HEK293 (cell line): ENCODE data around the gene CATSPERZ.

Source experiments
- CTCF ChIA-PET: fragments of 350-600 bp; formaldehyde crosslinking; extraction: SDS; loops from one replicate; lab custom pipeline; 2021; ENCODE audit warnings: antibody characterized with exemption; lab: Yijun Ruan, JAX
- POLR2A ChIA-PET: fragments of 300-600 bp; formaldehyde crosslinking; extraction: SDS; loops from one replicate; lab custom pipeline; 2020; ENCODE audit warnings: antibody characterized with exemption, inconsistent platforms; lab: Yijun Ruan, JAX
- H3K27ac ChIP-seq: fragments of 200-500 bp; sonication (Bioruptor generic); 2 replicates; pipeline ENCODE4 v1.5.1; 2014; ENCODE audit warnings: low read depth, low read length, control low read depth, inconsistent platforms; ENCODE audit errors: extremely low read depth
- H3K36me3 ChIP-seq, 2 experiments: fragments of 200-500 bp in 1 of 2; sonication (Bioruptor generic) in 1 of 2; 1 replicate in 1 of 2; 2 replicates in 1 of 2; pipeline ENCODE4 v1.5.1; 2014 to 2017; ENCODE audit warnings: inconsistent platforms in 2 of 2, low read length in 2 of 2; ENCODE audit not compliant: control insufficient read depth in 2 of 2, insufficient read depth in 1 of 2
- H3K4me1 ChIP-seq: fragments of 200-500 bp; sonication (Bioruptor generic); 2 replicates; pipeline ENCODE4 v1.5.1; 2014; ENCODE audit warnings: mild to moderate bottlenecking, low read length, inconsistent platforms; ENCODE audit not compliant: control insufficient read depth, insufficient read depth
- H3K4me3 ChIP-seq: 2 replicates; pipeline ENCODE4 v1.5.1; 2011; ENCODE audit warnings: low read depth, mild to moderate bottlenecking, control low read depth, low read length, moderate library complexity
- H3K9me3 ChIP-seq: fragments of 200-500 bp; sonication (Bioruptor generic); 2 replicates; pipeline ENCODE4 v1.5.1; 2014; ENCODE audit warnings: low read depth, low read length, inconsistent platforms; ENCODE audit not compliant: control insufficient read depth, insufficient read depth
- BCL6B ChIP-seq: fragments of 450-650 bp; formaldehyde crosslinking; IDR thresholded peaks from 2 replicates; pipeline ENCODE4 v1.5.1; 2017; ENCODE audit warnings: missing biosample characterization, missing genetic modification characterization
- EGR2 ChIP-seq: fragments of 450-650 bp; formaldehyde crosslinking; IDR thresholded peaks from 2 replicates; pipeline ENCODE4 v1.5.1; 2016; ENCODE audit warnings: low read depth, missing biosample characterization, missing genetic modification characterization
- GLIS1 ChIP-seq: fragments of 450-650 bp; formaldehyde crosslinking; IDR thresholded peaks from 2 replicates; pipeline ENCODE4 v1.5.1; 2016; ENCODE audit warnings: missing biosample characterization, missing genetic modification characterization
- IKZF3 ChIP-seq: fragments of 450-650 bp; IDR thresholded peaks from 2 replicates; pipeline ENCODE4 v1.5.0; 2018; ENCODE audit warnings: missing biosample characterization, mild to moderate bottlenecking, missing genetic modification characterization, moderate library complexity
- SCRT2 ChIP-seq: fragments of 450-650 bp; formaldehyde crosslinking; IDR thresholded peaks from 2 replicates; pipeline ENCODE4 v1.5.1; 2016; ENCODE audit warnings: missing biosample characterization, missing genetic modification characterization
- TRIM28 ChIP-seq: IDR thresholded peaks from 2 replicates; pipeline ENCODE4 v1.6.1; 2011; ENCODE audit warnings: low read length, control low read depth, borderline replicate concordance
- ZBTB11 ChIP-seq: fragments of 450-650 bp; formaldehyde crosslinking; conservative IDR thresholded peaks from 2 replicates; pipeline ENCODE4 v1.5.1; 2016; ENCODE audit warnings: low read depth, missing biosample characterization, missing genetic modification characterization
- ZFHX2 ChIP-seq: fragments of 450-650 bp; formaldehyde crosslinking; conservative IDR thresholded peaks from 2 replicates; pipeline ENCODE4 v1.5.1; 2016; ENCODE audit warnings: missing biosample characterization, missing genetic modification characterization
- ZIC2 ChIP-seq: fragments of 450-650 bp; formaldehyde crosslinking; IDR thresholded peaks from 2 replicates; pipeline ENCODE4 v1.5.1; 2016; ENCODE audit warnings: missing biosample characterization, missing genetic modification characterization
- ZNF155 ChIP-seq: fragments of 450-650 bp; formaldehyde crosslinking; IDR thresholded peaks from 2 replicates; pipeline ENCODE4 v1.5.1; 2016; ENCODE audit warnings: missing biosample characterization, missing genetic modification characterization
- ZNF175 ChIP-seq: fragments of 450-650 bp; formaldehyde crosslinking; IDR thresholded peaks from 2 replicates; pipeline ENCODE4 v1.5.1; 2016; ENCODE audit warnings: missing biosample characterization, missing genetic modification characterization
- ZNF184 ChIP-seq: fragments of 450-650 bp; IDR thresholded peaks from 2 replicates; pipeline ENCODE4 v1.5.1; 2018; ENCODE audit warnings: missing biosample characterization, mild to moderate bottlenecking, missing genetic modification characterization
- ZNF202 ChIP-seq: fragments of 450-650 bp; formaldehyde crosslinking; IDR thresholded peaks from 2 replicates; pipeline ENCODE4 v1.5.1; 2016; ENCODE audit warnings: missing biosample characterization, missing genetic modification characterization, borderline replicate concordance
- ZNF211 ChIP-seq: fragments of 450-650 bp; formaldehyde crosslinking; IDR thresholded peaks from 2 replicates; pipeline ENCODE4 v1.5.1; 2016; ENCODE audit warnings: low read depth, missing biosample characterization, missing genetic modification characterization
- ZNF24 ChIP-seq: fragments of 450-650 bp; formaldehyde crosslinking; IDR thresholded peaks from 2 replicates; pipeline ENCODE4 v1.5.1; 2016; ENCODE audit warnings: missing biosample characterization, missing genetic modification characterization
- ZNF292 ChIP-seq: fragments of 450-650 bp; formaldehyde crosslinking; IDR thresholded peaks from 2 replicates; pipeline ENCODE4 v1.5.1; 2016; ENCODE audit warnings: low read depth, missing biosample characterization, missing genetic modification characterization, borderline replicate concordance
- ZNF354C ChIP-seq: fragments of 450-650 bp; formaldehyde crosslinking; IDR thresholded peaks from 2 replicates; pipeline ENCODE4 v1.5.1; 2016; ENCODE audit warnings: missing biosample characterization, missing genetic modification characterization, low read depth, borderline replicate concordance
- ZNF530 ChIP-seq: fragments of 450-650 bp; formaldehyde crosslinking; IDR thresholded peaks from 2 replicates; pipeline ENCODE4 v1.5.1; 2016; ENCODE audit warnings: low read depth, missing biosample characterization, missing genetic modification characterization
- ZNF623 ChIP-seq: fragments of 450-650 bp; formaldehyde crosslinking; IDR thresholded peaks from 2 replicates; pipeline ENCODE4 v1.5.1; 2016; ENCODE audit warnings: missing biosample characterization, missing genetic modification characterization
- ZNF624 ChIP-seq: fragments of 450-650 bp; formaldehyde crosslinking; IDR thresholded peaks from 2 replicates; pipeline ENCODE4 v1.5.1; 2017; ENCODE audit warnings: missing biosample characterization, missing genetic modification characterization
- ZNF76 ChIP-seq: fragments of 450-650 bp; formaldehyde crosslinking; IDR thresholded peaks from 2 replicates; pipeline ENCODE4; 2016; ENCODE audit warnings: low read depth, missing biosample characterization, missing genetic modification characterization, borderline replicate concordance
- ZNF777 ChIP-seq: fragments of 450-650 bp; formaldehyde crosslinking; IDR thresholded peaks from 2 replicates; pipeline ENCODE4 v1.5.1; 2017; ENCODE audit warnings: missing biosample characterization, missing genetic modification characterization, borderline replicate concordance
- ZNF837 ChIP-seq: fragments of 450-650 bp; formaldehyde crosslinking; IDR thresholded peaks from 2 replicates; pipeline ENCODE4 v1.5.1; 2016; ENCODE audit warnings: missing biosample characterization, missing genetic modification characterization
- ZSCAN4 ChIP-seq: fragments of 450-650 bp; formaldehyde crosslinking; IDR thresholded peaks from 2 replicates; pipeline ENCODE4 v1.5.1; 2017; ENCODE audit warnings: missing biosample characterization, missing genetic modification characterization
- TF ChIP-seq, protein P1 (sequence below): fragments of 450-650 bp; formaldehyde crosslinking; IDR thresholded peaks from 2 replicates; pipeline ENCODE4 v1.5.1; 2016; ENCODE audit warnings: missing biosample characterization, missing genetic modification characterization
- TF ChIP-seq, protein P2 (sequence below): fragments of 450-650 bp; IDR thresholded peaks from 2 replicates; pipeline ENCODE4 v1.5.1; 2018; ENCODE audit warnings: missing biosample characterization, missing genetic modification characterization

The CATSPERZ gene

DNA sequence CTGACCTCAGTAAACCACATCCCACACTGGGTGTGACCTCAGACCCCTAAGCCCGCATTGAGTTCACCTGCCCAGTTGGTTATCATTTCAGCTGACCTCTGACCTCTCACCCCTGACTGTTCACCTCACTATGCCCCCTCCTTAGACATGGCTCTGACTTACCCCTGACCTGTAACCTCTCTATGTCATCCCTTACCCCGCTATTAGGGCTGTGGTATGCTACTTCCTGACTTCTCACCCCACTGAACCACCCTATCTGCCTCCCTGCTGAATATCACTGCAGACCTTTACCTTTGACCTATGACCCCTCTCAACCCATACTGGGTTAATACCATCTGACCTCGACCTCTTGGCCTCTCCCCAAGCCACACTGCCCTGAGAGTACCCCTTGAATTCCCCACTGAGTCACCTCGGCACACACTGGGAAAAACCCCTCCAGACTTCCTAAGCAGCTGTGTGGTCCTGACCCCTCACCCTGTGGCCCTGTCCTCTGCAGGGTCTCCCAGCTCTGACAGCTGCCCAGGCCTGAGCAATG is 40.6 kb upstream of the CATSPERZ start (continued):
- TF ChIP-seq ZNF184 (tag by site-specific recombination) (no peak), ZNF211 (tag by site-specific recombination) (no peak), ZNF202 (no peak), BCL6B (no peak), TRIM28 (no peak)
- TF ChIP-seq, protein P1, sequence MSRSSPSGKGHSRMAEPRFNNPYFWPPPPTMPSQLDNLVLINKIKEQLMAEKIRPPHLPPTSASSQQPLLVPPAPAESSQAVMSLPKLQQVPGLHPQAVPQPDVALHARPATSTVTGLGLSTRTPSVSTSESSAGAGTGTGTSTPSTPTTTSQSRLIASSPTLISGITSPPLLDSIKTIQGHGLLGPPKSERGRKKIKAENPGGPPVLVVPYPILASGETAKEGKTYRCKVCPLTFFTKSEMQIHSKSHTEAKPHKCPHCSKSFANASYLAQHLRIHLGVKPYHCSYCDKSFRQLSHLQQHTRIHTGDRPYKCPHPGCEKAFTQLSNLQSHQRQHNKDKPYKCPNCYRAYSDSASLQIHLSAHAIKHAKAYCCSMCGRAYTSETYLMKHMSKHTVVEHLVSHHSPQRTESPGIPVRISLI: no peak

DNA sequence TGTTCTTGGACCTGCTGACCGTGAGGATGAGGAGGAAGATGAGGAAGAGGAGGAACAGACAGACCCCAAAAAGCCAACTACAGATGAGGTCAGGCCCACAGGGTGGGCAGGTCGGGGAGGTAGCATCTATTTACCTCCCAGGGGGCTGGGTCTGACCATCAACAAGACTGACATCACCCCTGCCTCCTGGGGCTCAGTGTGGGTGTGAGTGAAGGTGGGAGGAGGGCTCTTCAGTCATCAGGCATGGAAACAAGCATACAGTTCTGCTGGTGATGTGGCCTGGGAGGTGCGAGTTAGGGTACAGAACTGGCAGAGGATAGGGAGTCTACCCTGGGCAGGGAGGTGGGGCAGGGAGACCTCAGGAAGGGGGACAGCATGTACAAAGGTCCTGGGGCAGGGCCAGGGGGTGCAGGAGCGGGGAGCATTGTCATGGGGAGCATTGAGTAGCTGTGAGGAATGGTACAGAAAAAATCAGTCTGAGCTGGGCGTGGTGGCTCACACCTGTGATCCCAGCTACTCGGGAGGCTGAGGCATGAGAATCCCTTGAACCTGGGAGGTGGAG is 39.9 kb upstream of the CATSPERZ start:
- Histone ChIP-seq H3K9me3 (no peaks in the 10 kb centered on the region), H3K27ac (no peak overlapping the region)
- no peak for TF ChIP-seq ZNF837 (tag by site-specific recombination)
- peak; percentile 93 for TF ChIP-seq ZFHX2
- TF ChIP-seq ZNF623: peak; percentile 98
- TF ChIP-seq GLIS1 (tag by site-specific recombination): peak; percentile 96
- TF ChIP-seq, protein P2, sequence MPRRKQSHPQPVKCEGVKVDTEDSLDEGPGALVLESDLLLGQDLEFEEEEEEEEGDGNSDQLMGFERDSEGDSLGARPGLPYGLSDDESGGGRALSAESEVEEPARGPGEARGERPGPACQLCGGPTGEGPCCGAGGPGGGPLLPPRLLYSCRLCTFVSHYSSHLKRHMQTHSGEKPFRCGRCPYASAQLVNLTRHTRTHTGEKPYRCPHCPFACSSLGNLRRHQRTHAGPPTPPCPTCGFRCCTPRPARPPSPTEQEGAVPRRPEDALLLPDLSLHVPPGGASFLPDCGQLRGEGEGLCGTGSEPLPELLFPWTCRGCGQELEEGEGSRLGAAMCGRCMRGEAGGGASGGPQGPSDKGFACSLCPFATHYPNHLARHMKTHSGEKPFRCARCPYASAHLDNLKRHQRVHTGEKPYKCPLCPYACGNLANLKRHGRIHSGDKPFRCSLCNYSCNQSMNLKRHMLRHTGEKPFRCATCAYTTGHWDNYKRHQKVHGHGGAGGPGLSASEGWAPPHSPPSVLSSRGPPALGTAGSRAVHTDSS (tag by site-specific recombination): peak; percentile 81
- peak; percentile 84 for TF ChIP-seq EGR2 (tag by site-specific recombination)
- no peak for TF ChIP-seq ZNF354C (tag by site-specific recombination)
- peak; percentile 62 for TF ChIP-seq ZIC2
- TF ChIP-seq ZSCAN4: no peak
- TF ChIP-seq, all 188 proteins: peak for 6
- ChIA-PET POLR2A (interaction anchor here (0.7 to 0.9 kb wide), 2 partner anchors 8 to 75 kb away, joined by 3 read pairs; no protein-coding TSS in a partner anchor), CTCF (no interaction called here)
- Histone ChIP-seq H3K36me3 (peaks cover 0 to 79% of the 10 kb centered on the region in 2 experiments; a peak in 2 of 3 replicates), H3K4me3 (no peak overlapping the region), H3K4me1 (no peaks in the 10 kb centered on the region; the same call in 1 of the 2 replicates)

DNA sequence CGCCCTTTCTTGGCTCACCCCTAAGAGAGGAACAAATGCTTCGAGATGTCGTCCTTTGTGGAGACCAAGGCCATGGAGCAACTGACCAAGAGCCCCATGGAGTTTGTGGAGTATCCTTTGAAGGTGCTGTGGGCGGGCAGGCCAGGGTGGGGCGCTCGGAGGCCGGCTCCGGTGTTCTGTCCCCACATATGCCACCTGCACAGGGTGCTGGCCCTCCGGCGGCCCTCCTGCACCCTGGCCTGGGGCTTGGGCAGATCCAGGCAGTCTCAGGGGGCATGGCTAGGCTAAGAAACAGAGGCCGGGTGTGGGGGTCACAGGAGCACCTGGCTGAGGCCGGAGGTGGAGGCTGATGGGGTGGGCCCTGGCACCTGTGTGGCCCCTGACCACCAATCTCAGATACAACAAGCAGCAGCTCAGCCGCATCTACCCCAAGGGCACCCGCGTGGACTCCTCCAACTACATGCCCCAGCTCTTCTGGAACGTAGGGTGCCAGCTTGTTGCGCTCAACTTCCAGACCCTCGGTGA is 38.5 kb upstream of the CATSPERZ start:
- Histone ChIP-seq H3K9me3 (no peaks in the 10 kb centered on the region), H3K36me3 (peaks cover 0 to 79% of the 10 kb centered on the region in 2 experiments; a peak in 2 of 3 replicates), H3K27ac (no peak overlapping the region), H3K4me1 (no peaks in the 10 kb centered on the region; the same call in 1 of the 2 replicates), H3K4me3 (no peak overlapping the region)
- CTCF ChIA-PET: interaction anchor here (0.6 kb wide), 1 partner anchor 109 kb away, joined by 3 read pairs; no protein-coding TSS in a partner anchor
- POLR2A ChIA-PET: no interaction called here
- TF ChIP-seq SCRT2 (no peak), ZNF76 (tag by site-specific recombination) (no peak), ZNF292 (tag by site-specific recombination) (no peak), ZNF175 (no peak), ZNF24 (tag by site-specific recombination) (no peak), ZNF155 (no peak), ZNF777 (no peak), ZNF530 (tag by site-specific recombination) (no peak), ZNF624 (no peak), ZBTB11 (tag by site-specific recombination) (no peak), IKZF3 (tag by site-specific recombination) (no peak)
